DOHH2 (cell line): Measurements from ENCODE around the gene DGKD.

Experiments used
- H3F3A ChIP-seq: fragments of 200-600 bp; sonication (generic), shearing (Covaris generic); 2 replicates; pipeline ENCODE4 v1.6.0; 2016; ENCODE audit warnings: antibody characterized with exemption, mild to moderate bottlenecking; ENCODE audit not compliant: control insufficient read depth, insufficient read depth
- H3K27ac ChIP-seq: fragments of 200-600 bp; sonication (generic); 2 replicates; pipeline ENCODE4 v1.5.1; 2014; ENCODE audit warnings: low read depth, mild to moderate bottlenecking, low read length, moderate library complexity
- H3K27me3 ChIP-seq: fragments of 200-600 bp; sonication (generic); 2 replicates; pipeline ENCODE4 v1.6.1; 2014; ENCODE audit warnings: mild to moderate bottlenecking, low read length, mixed read lengths; ENCODE audit not compliant: control insufficient read depth
- H3K36me3 ChIP-seq: fragments of 200-600 bp; sonication (generic); 2 replicates; pipeline ENCODE4 v1.6.1; 2014; ENCODE audit warnings: mild to moderate bottlenecking, low read length, moderate library complexity, mixed read lengths; ENCODE audit not compliant: control insufficient read depth
- H3K4me1 ChIP-seq: fragments of 200-600 bp; sonication (generic); 2 replicates; pipeline ENCODE4 v1.6.1; 2014; ENCODE audit warnings: mild to moderate bottlenecking, low read length, mixed read lengths; ENCODE audit not compliant: control insufficient read depth
- H3K4me2 ChIP-seq: fragments of 200-600 bp; sonication (generic); 2 replicates; pipeline ENCODE4 v1.6.0; 2014; ENCODE audit warnings: mild to moderate bottlenecking, low read length, moderate library complexity
- H3K4me3 ChIP-seq: fragments of 200-600 bp; sonication (generic); 2 replicates; pipeline ENCODE4 v1.5.1; 2014; ENCODE audit warnings: mild to moderate bottlenecking, low read length, mixed read lengths
- H3K79me2 ChIP-seq: fragments of 200-600 bp; sonication (generic); 2 replicates; pipeline ENCODE4 v1.6.1; 2014; ENCODE audit warnings: mild to moderate bottlenecking, low read length, mixed read lengths; ENCODE audit not compliant: control insufficient read depth
- H3K9me2 ChIP-seq: fragments of 200-600 bp; sonication (generic); replicated peaks from 2 replicates; pipeline ENCODE4 v1.6.1; 2014; ENCODE audit warnings: mild to moderate bottlenecking, low read length, mixed read lengths; ENCODE audit not compliant: control insufficient read depth
- H3K9me3 ChIP-seq: fragments of 200-600 bp; sonication (generic); 2 replicates; pipeline ENCODE4 v1.6.1; 2014; ENCODE audit warnings: antibody characterized with exemption, low read length, mixed read lengths; ENCODE audit not compliant: control insufficient read depth, insufficient read depth
- H4K20me1 ChIP-seq: fragments of 200-600 bp; sonication (generic); 2 replicates; pipeline ENCODE4 v1.6.0; 2014; ENCODE audit warnings: low read depth, mild to moderate bottlenecking, antibody characterized with exemption, low read length, moderate library complexity; ENCODE audit not compliant: control insufficient read depth, insufficient read depth
- EZH2phosphoT487 ChIP-seq: fragments of 200-600 bp; sonication (generic); IDR thresholded peaks from 2 replicates; pipeline ENCODE4 v1.6.1; 2017; ENCODE audit warnings: borderline replicate concordance, mild to moderate bottlenecking, antibody characterized with exemption, low read length, moderate library complexity, mixed read lengths
- TF ChIP-seq, protein P1 (sequence below): fragments of 200-600 bp; sonication (generic); IDR thresholded peaks from one replicate; pipeline ENCODE4 v1.5.1; 2014; ENCODE audit warnings: antibody characterized with exemption, mild to moderate bottlenecking, low read depth, low read length; ENCODE audit not compliant: poor library complexity, severe bottlenecking

DGKD gene

DNA sequence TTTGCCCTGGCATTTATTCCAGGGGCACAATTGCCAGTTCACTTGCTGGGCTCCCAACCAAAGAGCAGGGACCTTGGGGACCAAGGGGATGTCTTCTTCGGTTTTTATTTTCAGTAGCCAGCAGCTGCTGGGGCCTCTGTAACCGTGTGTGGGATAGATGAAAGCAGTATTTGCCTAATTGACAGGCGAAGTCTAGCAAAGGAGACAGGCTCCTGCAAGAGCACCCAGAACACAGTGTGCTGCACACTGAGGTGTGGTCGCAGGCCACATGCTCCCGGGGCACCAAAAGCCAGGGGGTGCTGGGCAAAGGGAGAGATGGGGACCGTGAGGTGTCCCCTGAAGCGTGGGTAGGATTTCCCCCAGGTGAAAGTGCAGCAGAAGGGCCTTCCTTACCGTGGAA, 41.4 kb upstream of the DGKD start:
- no peak for TF ChIP-seq EZH2phosphoT487
- TF ChIP-seq, protein P1, sequence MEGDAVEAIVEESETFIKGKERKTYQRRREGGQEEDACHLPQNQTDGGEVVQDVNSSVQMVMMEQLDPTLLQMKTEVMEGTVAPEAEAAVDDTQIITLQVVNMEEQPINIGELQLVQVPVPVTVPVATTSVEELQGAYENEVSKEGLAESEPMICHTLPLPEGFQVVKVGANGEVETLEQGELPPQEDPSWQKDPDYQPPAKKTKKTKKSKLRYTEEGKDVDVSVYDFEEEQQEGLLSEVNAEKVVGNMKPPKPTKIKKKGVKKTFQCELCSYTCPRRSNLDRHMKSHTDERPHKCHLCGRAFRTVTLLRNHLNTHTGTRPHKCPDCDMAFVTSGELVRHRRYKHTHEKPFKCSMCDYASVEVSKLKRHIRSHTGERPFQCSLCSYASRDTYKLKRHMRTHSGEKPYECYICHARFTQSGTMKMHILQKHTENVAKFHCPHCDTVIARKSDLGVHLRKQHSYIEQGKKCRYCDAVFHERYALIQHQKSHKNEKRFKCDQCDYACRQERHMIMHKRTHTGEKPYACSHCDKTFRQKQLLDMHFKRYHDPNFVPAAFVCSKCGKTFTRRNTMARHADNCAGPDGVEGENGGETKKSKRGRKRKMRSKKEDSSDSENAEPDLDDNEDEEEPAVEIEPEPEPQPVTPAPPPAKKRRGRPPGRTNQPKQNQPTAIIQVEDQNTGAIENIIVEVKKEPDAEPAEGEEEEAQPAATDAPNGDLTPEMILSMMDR = no peak
- H3K9me2 ChIP-seq = no peaks in the 10 kb centered on the region
- peaks cover 10% of the 10 kb centered on the region for H3K4me1 ChIP-seq
- H3K4me2 ChIP-seq = no peak overlapping the region
- H4K20me1 ChIP-seq = no peaks in the 10 kb centered on the region
- H3K27me3 ChIP-seq = no peaks in the 10 kb centered on the region
- 0 out of 2 replicates have a peak, but pooled peaks cover 3% of the 10 kb centered on the region for H3F3A ChIP-seq
- H3K4me3 ChIP-seq = no peak overlapping the region
- no peaks in the 10 kb centered on the region for H3K36me3 ChIP-seq
- H3K9me3 ChIP-seq = no peaks in the 10 kb centered on the region
- H3K79me2 ChIP-seq = no peaks in the 10 kb centered on the region
- no peak overlapping the region for H3K27ac ChIP-seq

DNA sequence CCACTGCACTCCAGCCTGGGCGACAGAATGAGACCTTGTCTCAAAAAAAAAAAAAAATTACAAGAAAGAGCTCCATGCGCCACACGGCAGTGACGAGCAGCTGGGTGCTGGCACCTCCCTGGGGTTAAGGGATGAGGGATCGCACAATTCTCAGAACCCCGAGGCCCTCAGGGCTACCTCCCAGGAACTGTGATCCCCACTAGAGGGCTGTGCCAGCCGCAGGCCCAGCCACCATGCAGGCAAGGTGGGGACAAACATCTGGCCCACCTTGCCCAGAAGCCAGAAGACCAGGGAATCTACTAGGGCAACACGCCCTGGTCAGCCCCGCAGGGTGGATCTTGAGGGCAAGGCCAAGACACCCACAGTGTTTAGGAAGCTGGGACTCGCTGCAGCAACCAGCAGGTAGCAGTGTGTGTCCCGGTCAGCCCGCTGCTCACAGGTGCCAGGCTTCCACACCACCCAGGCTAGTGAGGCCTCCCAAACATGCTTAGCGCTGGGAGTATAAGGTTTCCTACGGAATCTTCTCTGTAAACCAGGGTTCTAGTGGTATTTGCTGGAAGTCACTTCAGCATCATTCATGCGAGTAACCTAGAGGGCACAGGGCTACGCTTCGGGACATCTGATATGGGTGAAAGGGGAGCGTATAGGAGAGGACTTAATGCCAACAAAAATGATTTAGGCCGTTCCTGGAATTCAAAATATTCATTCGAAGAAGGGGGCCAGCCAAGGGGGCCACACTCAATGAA, 39.9 kb upstream of the DGKD start:
- Histone ChIP-seq H3K27me3 (peaks cover 7% of the 10 kb centered on the region; the same call in 1 of the 2 replicates), H3K9me3 (no peaks in the 10 kb centered on the region), H3K79me2 (no peaks in the 10 kb centered on the region), H3K27ac (no peak overlapping the region), H3K4me1 (peaks cover 10% of the 10 kb centered on the region), H4K20me1 (no peaks in the 10 kb centered on the region), H3K4me2 (no peak overlapping the region), H3F3A (0 out of 2 replicates have a peak, but pooled peaks cover 3% of the 10 kb centered on the region), H3K9me2 (no peaks in the 10 kb centered on the region), H3K4me3 (no peak overlapping the region), H3K36me3 (no peaks in the 10 kb centered on the region)
- TF ChIP-seq, protein P1 = no peak
- no peak for TF ChIP-seq EZH2phosphoT487

DNA sequence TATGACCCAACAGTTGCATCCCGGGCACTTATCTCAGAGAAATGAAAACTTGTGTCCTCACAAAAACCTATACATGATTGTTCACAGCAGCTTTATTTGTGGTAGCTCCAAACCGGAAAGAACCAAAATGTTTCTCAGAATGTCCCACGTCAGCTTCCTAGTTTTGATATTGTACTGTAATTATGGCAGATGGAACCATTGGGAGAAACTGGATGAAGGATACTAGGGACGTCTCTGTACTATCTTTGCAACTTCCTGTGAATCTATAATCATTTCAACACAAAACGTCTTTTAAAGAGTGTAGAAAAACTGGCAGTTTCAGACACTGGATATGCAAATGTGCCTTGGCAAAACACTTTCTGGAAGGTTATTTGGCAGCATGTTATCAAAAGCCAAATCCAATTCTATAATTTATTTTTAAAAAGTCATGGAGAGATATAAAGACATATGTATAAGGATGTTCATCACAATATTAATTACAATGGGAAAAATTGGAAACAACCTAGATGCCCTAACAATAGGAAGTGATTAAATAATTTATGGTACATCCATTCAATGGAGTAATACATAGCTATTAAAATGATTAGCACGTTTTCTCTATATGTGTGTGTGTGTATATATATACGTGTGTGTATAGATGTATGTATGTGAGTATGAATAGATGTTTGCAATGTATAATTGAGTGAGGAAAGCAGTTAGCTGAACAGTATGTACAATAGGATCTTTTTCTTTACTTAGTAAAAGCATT, 36.9 kb upstream of the DGKD start:
- Histone ChIP-seq H3F3A (0 out of 2 replicates have a peak, but pooled peaks cover 3% of the 10 kb centered on the region), H3K79me2 (no peaks in the 10 kb centered on the region), H3K4me2 (no peak overlapping the region), H3K9me3 (no peaks in the 10 kb centered on the region), H3K27me3 (peaks cover 14% of the 10 kb centered on the region), H3K9me2 (no peaks in the 10 kb centered on the region), H3K27ac (no peak overlapping the region), H3K4me1 (peaks cover 17% of the 10 kb centered on the region), H3K4me3 (no peak overlapping the region), H4K20me1 (no peaks in the 10 kb centered on the region), H3K36me3 (no peaks in the 10 kb centered on the region)
- TF ChIP-seq, protein P1 = no peak
- no peak for TF ChIP-seq EZH2phosphoT487
